CD4-positive, alpha-beta T cell treated with Interleukin-4 for 1 hour (primary cell): ENCODE data around the gene PIKFYVE.
A peak's percentile ranks its signal among the peaks of the same experiment; 100 is the strongest.
"Not testable (repeated sequence)": the region's sequence is repeated elsewhere in the genome, so short reads cannot be mapped to it uniquely, and the experiment has no call there.

Experiments used
- DNase-seq, 2 donors: peaks; one replicate each; pipeline ENCODE4 v3.0.0-alpha.2; 2020 to 2022

The PIKFYVE gene

DNA sequence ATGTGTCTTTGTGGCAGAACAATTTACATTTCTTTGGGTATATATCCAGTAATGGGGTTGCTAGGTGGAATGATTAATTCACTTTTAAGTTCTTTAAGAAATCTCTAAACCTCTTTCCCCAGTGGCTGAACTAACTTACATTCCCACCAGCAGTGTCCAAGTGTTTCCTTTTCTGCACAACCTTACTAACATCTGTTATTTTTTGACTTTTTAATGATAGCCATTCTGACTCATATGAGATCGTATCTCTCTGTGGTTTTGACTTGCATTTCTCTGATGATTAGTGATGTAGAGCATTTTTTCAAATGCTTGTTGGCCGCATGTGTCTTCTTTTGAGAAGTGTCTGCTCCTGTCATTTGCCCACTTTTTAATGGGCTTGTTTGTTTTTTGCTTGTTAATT, 97.4 kb downstream of the PIKFYVE start:
- DNase-seq, result no peak

DNA sequence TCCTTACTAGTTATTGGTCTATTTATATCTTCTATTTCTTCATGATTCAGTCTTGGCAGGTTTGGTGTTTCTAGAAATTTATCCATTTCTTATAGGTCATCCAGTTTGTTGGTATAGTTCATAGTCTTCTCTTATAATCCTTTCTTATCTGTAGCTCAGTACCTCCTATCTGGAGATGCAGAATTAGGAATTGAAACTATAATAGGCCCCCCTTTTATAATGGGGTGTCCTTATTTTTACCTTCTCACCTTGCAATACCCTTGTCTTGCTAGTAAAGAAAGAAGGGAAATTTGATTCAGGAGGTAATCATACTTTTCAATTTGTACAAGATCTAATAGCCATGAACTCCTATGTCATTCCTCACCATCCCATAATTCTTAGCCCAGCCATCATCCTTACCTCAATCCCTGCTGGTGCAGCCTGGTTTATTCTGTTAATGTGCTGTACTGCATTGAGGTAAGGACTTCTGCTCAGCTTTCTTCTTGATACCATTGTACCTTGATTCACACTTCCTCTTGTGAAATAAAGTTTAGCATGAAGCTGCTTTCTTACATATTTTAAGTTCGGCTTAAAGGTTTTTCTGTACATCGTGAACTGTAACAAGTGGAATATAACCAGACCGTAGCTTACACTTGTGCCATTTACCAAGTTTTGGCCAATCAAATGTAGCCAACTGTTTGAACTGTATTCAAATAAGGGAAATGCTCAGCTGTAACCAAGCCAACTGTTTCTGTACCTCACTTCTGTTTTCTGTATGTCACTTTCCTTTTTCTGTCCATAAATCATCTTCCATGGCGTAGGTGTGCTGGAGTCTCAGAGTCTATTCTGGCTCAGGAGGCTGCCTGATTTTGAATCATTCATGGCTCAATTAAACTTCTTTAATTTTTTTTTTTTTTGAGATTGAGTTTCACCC, 100.4 kb downstream of the PIKFYVE start:
- DNase-seq, result no peak

DNA sequence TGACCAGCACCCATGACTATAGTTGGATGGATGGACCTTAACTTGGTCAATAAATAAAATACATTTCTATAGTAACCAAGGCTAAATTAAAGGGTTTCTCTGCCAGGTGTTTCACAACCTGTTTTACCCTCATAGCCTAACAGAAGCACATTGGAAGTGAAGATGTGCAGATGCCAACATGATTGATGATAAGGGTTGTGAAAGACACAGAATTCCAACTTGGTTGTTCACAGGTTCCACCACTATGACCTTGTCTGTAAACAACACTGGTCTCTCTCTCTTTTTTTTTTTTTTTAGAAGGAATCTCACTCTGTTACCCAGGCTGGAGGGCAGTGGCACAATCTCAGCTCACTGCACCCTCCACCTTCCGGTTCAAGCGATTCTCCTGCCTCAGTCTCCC, 103.0 kb downstream of the PIKFYVE start:
- no peak for DNase-seq

DNA sequence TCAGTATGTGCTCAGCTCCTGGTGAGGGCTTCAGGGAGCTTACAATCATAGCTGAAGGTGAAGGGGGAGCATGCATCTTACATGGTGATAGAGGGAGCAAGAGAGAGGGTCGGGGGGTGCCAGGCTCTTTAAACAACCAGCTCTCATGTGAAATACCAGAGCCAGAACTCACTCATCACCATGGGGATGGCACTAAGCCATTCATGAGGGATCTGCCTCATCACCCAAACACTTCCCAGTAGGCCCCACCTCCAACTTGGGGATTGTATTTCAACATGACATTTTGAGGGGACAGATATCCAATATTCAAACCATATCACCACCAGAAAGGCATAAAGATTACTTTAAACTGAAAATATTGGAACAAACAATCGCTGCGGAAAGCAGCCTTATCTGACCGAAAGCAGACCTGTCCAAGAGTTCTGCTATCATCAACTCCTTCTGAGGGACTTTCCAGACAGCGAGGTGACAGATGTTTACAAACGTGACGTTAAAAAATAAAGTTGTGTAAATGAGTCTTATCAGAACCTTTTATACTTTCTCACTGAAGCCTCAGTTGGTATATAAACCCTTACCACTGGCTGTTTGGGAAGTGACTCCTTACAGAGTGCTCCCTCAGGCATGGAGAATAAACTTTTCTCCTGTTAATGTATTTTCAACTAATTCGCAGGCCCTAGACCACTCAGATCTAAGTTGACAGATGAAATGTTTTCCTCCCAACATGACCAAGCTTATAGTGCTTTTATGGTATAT, 105.0 kb downstream of the PIKFYVE start:
- DNase-seq, result no peak

DNA sequence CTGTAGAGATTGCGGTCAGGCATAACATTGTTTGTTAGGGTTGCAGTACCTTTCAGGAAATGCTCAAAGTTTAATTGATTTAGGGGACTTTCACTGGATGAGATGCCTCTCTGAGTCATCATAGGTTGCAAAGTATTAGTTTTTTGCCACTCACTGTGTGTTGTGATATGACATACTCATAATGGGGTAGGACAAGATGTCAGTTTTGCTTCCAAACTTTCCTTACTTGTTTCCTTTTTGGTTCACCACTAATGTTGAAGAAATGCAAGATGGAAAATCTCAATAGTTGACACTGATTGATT, 105.5 kb downstream of the PIKFYVE start:
- DNase-seq, result no peak

DNA sequence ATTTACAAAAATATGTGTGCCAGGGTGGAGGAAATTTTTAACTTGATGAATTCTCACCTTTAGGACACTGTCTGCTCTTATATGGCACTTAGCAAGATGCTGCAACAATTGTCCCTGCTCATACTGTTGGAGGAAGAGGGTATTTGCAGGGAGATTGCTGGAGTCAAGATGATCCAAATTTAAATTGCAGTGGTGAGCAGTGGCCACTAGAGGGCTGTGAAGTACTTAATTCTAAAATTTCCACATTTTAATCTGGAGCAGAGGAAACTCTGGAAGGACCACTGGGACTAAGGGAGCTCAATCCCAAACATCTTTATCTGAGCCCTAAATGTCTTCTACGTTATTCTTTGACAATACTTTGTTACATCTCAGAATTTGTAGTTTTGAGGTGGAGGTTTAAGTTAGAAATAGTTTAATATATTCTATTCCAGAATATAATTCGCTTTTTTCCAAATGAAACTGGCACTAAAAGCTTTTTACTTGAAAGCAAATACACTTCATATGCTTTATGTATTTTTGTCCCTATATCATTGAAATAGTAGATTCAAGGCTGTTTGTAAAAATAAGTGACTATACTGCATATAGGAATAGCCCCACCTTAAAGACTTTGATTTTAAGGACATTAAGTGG, 107.5 kb downstream of the PIKFYVE start:
- peak in 1 of 2 donors; percentile 30 for DNase-seq

DNA sequence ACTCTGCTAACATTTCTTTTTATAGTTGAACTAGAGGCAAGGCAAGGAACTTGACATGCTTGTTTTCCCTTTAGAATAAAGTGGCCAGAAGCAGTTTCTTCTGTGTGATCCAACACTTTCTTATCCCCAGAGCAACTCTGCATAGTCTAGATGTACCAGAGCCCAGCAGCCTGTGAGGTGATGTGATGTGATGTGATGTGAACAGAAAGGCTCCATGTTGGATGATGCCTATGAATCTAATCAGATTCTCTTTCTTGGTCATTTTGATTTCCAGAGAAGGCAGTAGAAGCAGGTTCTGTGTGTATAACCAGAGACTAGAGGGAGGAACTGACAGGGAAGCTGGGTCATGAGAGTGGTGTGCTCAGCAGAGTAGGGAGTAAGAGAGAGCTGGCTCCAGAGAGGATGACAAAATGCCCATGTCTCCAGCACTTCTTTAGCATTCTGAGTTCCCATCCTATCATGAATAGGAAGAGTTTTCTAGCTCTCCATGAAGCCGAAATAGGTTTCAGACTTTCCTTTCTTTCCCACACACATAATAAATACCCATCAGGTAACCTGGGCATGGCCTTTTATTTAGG, 109.5 kb downstream of the PIKFYVE start:
- no peak for DNase-seq

DNA sequence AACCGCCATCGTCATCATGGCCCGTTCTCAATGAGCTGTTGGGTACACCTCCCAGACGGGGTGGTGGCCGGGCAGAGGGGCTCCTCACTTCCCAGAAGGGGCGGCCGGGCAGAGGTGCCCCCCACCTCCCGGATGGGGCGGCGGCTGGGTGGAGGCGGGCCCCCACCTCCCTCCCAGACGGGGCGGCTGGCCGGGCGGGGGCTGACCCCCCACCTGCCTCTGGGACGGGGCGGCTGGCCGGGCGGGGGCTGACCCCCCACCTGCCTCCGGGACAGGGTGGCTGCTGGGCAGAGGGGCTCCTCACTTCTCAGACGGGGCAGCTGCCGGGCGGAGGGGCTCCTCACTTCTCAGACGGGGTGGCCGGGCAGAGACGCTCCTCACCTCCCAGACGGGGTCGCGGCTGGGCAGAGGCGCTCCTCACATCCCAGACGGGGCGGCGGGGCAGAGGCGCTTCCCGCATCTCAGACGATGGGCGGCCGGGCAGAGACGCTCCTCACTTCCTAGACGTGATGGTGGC, 111.3 kb downstream of the PIKFYVE start:
- DNase-seq, result not testable (repeated sequence)

DNA sequence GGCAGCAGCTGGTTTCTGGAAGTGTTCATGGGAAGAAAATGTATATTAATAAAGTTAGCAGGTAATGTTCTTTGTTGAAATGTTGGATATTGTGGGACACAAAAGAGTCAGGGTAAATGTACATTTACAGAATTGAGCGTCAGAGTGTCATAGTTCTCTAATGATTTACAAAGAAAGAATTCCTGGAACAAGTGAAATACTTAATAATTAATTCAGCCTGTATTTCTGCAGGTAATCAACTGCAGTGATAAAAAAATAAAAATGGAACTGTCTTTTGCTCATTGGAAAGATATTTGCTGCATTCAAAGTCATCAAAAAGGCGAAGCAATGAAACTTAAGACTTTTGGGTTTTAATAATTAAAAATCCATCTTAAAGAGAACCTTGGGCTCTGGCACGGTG, 113.1 kb downstream of the PIKFYVE start:
- no peak for DNase-seq

DNA sequence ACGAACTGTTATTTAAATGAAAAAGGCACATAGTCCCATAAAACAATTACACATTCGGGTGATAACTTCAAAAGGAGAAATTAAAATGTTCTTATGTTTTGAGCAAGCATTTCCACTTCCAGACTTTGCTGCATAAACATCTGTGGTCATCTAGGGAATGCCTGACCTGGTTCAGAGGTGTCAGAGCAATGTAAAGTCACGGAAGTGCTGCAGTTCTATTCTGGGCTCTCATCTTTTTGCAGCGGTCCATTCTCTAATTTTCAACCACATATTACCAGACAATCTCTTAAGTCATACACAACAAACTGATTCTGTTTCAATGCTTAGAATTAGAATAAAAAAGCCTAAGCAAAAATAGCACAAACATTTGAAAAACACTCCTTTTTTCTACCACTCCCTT, 118.6 kb downstream of the PIKFYVE start:
- DNase-seq, result no peak

DNA sequence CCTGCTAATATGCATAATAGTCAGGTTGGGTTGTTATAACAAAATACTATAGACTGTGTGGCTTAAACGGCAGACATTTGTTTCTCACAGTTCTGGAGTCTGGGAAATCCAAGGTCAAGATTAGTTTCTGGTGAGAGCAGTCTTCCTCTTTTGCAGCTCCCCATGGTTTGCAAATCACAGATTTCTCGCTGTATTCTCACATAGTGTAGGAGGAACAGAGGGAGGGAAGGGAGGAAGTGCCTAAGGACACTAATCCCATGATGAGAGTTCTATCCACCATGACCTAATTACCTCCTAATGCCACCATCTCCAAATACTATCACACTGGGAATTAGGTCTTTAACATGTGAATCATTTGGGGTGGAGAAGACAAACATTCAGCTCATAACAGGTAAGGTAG, 120.5 kb downstream of the PIKFYVE start:
- DNase-seq, result no peak

DNA sequence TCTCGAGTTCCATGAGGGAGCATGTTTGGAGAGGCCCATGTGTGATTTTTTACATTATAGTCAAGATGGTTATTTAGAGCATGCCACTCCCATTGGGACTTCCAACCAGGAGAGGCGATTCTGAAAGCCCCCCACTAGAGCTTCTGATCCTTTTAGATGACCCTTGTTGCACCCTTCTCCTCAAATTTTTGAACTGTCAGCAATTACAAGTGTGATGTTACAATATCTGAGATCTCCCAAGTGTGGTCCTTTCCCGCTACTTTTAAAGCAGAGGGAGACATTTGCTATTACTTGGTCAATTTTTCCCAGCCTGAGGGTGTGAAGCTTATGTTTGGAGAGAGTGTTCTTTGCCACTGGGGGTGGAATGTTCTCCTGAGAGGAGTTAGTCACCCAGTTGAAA, 123.9 kb downstream of the PIKFYVE start:
- DNase-seq, result no peak

DNA sequence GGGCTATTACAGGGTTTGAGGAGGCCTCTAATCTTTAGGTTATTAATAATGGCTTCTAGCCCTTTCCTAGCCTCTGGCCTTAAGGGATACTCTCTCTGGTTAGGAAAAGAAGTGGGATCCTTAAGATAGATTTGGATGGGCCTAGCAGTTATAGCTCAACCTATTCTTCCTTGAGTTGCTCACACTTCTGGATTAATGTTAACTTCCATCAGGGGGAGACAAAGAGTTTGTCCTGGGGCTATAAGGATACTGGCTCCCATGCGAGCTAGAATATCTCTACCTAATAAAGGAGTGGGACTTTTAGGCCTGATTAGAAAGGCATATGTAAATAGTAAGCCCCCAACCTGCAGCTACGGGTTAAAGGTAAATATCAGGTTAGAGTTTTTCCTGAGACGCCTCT, 126.2 kb downstream of the PIKFYVE start:
- DNase-seq, result no peak

DNA sequence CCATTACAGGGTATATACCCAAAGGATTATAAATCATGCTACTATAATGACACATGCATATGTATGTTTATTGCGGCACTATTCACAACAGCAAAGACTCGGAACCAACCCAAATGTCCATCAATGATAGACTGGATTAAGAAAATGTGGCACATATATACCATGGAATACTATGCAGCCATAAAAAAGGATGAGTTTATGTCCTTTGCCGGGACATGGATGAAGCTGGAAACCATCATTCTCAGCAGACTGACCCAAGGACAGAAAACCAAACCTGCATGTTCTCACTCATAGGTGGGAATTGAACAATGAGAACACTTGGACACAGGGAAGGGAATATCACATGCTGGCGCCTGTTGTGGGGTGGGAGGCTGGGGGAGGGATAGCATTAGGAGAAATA, 130.7 kb downstream of the PIKFYVE start:
- DNase-seq, result not testable (repeated sequence)

DNA sequence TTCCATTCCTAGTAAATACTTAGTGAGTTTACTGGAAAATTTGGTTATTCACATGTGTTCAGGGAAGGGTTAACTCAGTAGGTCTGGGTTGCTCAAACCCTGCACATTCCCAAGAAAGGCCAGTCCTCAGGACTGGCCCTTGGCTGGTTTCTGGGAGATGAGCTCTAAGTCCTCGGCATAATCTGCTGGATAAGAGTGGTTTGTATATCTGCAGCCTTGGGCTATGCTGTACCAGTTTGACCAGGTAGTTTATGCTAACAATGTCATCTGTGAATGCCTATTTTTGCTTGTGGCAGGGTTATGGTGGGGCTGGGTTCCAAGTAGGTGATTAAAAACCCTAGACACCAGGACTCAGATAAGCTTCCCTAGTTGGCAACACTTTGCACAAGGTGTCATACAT, 133.1 kb downstream of the PIKFYVE start:
- no peak for DNase-seq

DNA sequence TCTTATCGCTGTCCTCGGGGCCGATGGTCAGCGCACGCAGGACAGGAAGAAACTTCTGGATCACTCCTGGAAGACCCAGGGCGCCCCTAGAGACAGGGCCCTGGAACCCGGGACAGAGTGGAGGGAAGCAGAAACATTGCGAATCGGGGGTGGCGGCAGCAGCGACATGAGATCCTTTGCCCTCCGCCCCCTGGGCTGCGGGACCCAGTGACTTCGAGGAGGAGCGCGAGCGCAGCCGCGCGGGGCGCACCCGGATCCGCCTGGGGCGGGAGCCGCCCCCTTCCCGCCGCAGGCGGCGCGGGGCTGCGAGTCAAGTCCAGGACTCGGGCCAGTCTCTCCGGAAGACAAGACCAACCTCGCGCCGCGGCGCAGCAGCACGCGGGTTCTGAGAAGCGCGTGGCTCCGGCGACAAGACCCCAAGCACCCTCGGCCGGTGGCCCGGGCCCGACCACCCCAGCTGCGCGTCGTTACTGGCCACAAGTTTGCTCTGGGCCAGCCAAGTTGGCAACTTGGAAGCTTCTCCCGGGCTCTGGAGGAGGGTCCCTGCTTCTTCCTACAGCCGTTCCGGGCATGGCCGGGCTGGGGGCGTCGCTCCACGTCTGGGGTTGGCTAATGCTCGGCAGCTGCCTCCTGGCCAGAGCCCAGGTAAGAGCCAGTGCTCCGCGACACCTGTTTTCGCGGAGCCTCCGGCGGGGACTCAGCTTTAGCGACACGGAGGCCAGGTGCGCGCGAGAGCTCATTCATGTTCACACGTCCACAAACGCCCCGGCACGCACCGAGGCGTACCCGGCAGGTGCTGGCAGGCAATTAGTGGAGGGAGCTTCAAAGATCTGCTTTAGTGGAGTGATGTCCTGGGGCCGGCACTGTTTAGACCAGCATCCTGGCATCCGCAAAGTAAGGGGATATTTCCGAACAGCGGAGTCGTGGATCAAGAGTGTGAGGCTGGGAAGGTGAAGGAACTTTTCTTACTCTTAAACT, 140.7 kb downstream of the PIKFYVE start, which contains the start of gene PTH2R:
PTH2R (plus strand) TSS at position 319 of the 978 bp plus-strand sequence; CDS start at position 571, 252 bp downstream.
- no peak for DNase-seq

DNA sequence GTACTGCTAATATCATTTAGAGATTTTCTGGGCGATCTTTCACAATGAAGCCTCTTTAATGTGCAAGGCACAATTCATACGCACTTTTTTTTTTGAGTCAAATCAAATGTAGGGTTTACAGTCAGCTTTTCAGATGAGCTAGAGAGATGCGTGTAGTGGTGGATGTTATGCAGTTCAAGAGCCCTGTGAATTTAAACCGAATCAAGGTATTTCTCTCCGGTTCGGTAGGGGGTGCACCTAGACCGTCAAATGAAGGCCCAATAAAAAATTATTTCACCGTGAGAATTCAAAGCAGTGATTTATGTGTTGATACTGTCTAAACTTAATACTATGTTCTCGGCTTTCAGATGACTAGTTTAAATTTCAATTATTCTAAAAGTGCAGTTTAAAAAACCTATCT, 141.6 kb downstream of the PIKFYVE start:
- no peak for DNase-seq
